ENCODE measurements around the gene TAF6. TPM values are rescaled to one million over a fixed set of nuclear protein-coding genes. Genes with fewer than 3 reads are reported as not detected.

TAF6 gene
- total RNA-seq, 4 donors from 2014 or later: 31.7 to 59.3 (median 48.9) TPM

- Histone ChIP-seq H3K36me3 (no peaks in the 10 kb centered on the region), H3K4me1 (peaks cover 45% of the 10 kb centered on the region), H3K4me3 (no peak overlapping the region), H3K27ac (no peak overlapping the region), H3K27me3 (no peaks in the 10 kb centered on the region), H3K9me3 (no peaks in the 10 kb centered on the region)
- 61% methylated on average over 4 of the region's 4 CpGs for WGBS
- TF ChIP-seq POLR2AphosphoS5 (IDR thresholded peaks at IDR 0.05) (no peak), CTCF (IDR thresholded peaks at IDR 0.05) (no peak), EP300 (IDR thresholded peaks at IDR 0.05) (no peak), POLR2A (IDR thresholded peaks at IDR 0.05) (no peak)
- no peak for DNase-seq (ENCODE audit: low spot score in 2 of 2)
These were observed 5.4 kb upstream of the TAF6 start for GRCh38 chr7:100124301-100125230.

GRCh38 chr7:100122568-100122967 is 3.4 kb upstream of the TAF6 start:
- Histone ChIP-seq H3K36me3 (no peaks in the 10 kb centered on the region), H3K27me3 (no peaks in the 10 kb centered on the region), H3K27ac (no peak overlapping the region), H3K4me3 (no peak overlapping the region), H3K4me1 (peaks cover 44% of the 10 kb centered on the region), H3K9me3 (no peaks in the 10 kb centered on the region)
- WGBS: 100% methylated on average over 1 of the region's 1 CpG
- DNase-seq (ENCODE audit: low spot score in 2 of 2): no peak
- TF ChIP-seq CTCF (IDR thresholded peaks at IDR 0.05) (no peak), EP300 (IDR thresholded peaks at IDR 0.05) (no peak), POLR2A (IDR thresholded peaks at IDR 0.05) (no peak), POLR2AphosphoS5 (IDR thresholded peaks at IDR 0.05) (no peak)

- H3K4me3 ChIP-seq: no peak overlapping the region
- WGBS: 48% methylated on average over 13 of the region's 13 CpGs
- H3K27me3 ChIP-seq: no peaks in the 10 kb centered on the region
- DNase-seq (ENCODE audit: low spot score in 2 of 2): no peak
- H3K9me3 ChIP-seq: no peaks in the 10 kb centered on the region
- H3K27ac ChIP-seq: no peak overlapping the region
- TF ChIP-seq POLR2AphosphoS5 (IDR thresholded peaks at IDR 0.05) (no peak), POLR2A (IDR thresholded peaks at IDR 0.05) (no peak), CTCF (IDR thresholded peaks at IDR 0.05) (no peak), EP300 (IDR thresholded peaks at IDR 0.05) (no peak)
- peaks cover 42% of the 10 kb centered on the region for H3K4me1 ChIP-seq
- H3K36me3 ChIP-seq: no peaks in the 10 kb centered on the region
These were observed 2.9 kb upstream of the TAF6 start for GRCh38 chr7:100122067-100122466.

GRCh38 chr7:100120733-100121036 is 1.5 kb upstream of the TAF6 start:
- no peak for DNase-seq (ENCODE audit: low spot score in 2 of 2)
- TF ChIP-seq POLR2A (IDR thresholded peaks at IDR 0.05) (no peak), POLR2AphosphoS5 (IDR thresholded peaks at IDR 0.05) (no peak), EP300 (IDR thresholded peaks at IDR 0.05) (no peak), CTCF (IDR thresholded peaks at IDR 0.05) (no peak)
- 14% methylated on average over 1 of the region's 1 CpG for WGBS
- Histone ChIP-seq H3K36me3 (no peaks in the 10 kb centered on the region), H3K27me3 (no peaks in the 10 kb centered on the region), H3K9me3 (no peaks in the 10 kb centered on the region), H3K4me3 (no peak overlapping the region), H3K27ac (no peak overlapping the region), H3K4me1 (peaks cover 33% of the 10 kb centered on the region)

- WGBS: 13% methylated on average over 18 of the region's 19 CpGs
- Histone ChIP-seq H3K9me3 (no peaks in the 10 kb centered on the region), H3K27me3 (no peaks in the 10 kb centered on the region), H3K4me1 (peaks cover 28% of the 10 kb centered on the region), H3K36me3 (no peaks in the 10 kb centered on the region), H3K4me3 (peak overlapping the region; percentile 86), H3K27ac (peak overlapping the region; percentile 92)
- TF ChIP-seq EP300 (IDR thresholded peaks at IDR 0.05) (no peak), POLR2A (IDR thresholded peaks at IDR 0.05) (no peak), CTCF (IDR thresholded peaks at IDR 0.05) (no peak), POLR2AphosphoS5 (IDR thresholded peaks at IDR 0.05) (no peak)
- peak in 1 of 2 donors; percentile 88 for DNase-seq (ENCODE audit: low spot score in 2 of 2)
These were observed 993 bp upstream of the TAF6 start for GRCh38 chr7:100119970-100120732.
